Fibroblast of lung (primary cell): ENCODE results near the gene ACOXL. TPM values are rescaled to one million over a fixed set of nuclear protein-coding genes. Genes with fewer than 3 reads are reported as not detected.

Experiments used
- DNase-seq, 2 donors: peaks; one replicate each; pipeline versions ENCODE4 v3.0.0 to v3.0.0-alpha.2; 2010; ENCODE audit warnings: low read depth in 2 of 2
- H2AFZ ChIP-seq: 2 replicates; pipeline ENCODE4 v1.5.1; 2012; ENCODE audit warnings: low read length, control low read depth, inconsistent platforms
- H3K27ac ChIP-seq: 2 replicates; pipeline ENCODE4 v1.5.1; 2011; ENCODE audit warnings: low read length, control low read depth; ENCODE audit not compliant: insufficient read depth
- H3K27me3 ChIP-seq: 2 replicates; pipeline ENCODE4 v1.5.1; 2011; ENCODE audit warnings: mild to moderate bottlenecking, low read length; ENCODE audit not compliant: control insufficient read depth, insufficient read depth
- H3K36me3 ChIP-seq: 2 replicates; pipeline ENCODE4 v1.5.1; 2011; ENCODE audit warnings: low read length; ENCODE audit not compliant: control insufficient read depth, insufficient read depth
- H3K4me1 ChIP-seq: 2 replicates; pipeline ENCODE4 v1.5.1; 2011; ENCODE audit warnings: low read length; ENCODE audit not compliant: control insufficient read depth, insufficient read depth; ENCODE audit errors: extremely low read depth
- H3K4me2 ChIP-seq: 2 replicates; pipeline ENCODE4 v1.5.1; 2011; ENCODE audit warnings: low read length, control low read depth; ENCODE audit not compliant: insufficient read depth; ENCODE audit errors: extremely low read depth
- H3K4me3 ChIP-seq, 4 experiments: fragments of 200-600 bp in 1 of 4; sonication (generic) in 1 of 4; replicated peaks in 1 of 4; 2 replicates each; pipeline ENCODE4 v1.5.1; 2011 to 2016; ENCODE audit warnings: low read length in 4 of 4, low read depth in 3 of 4, mild to moderate bottlenecking in 3 of 4, control low read depth in 2 of 4, inconsistent platforms in 1 of 4, mixed read lengths in 1 of 4; ENCODE audit not compliant: insufficient read depth in 1 of 4; ENCODE audit errors: control extremely low read depth in 1 of 4
- H3K79me2 ChIP-seq: 2 replicates; pipeline ENCODE4 v1.5.1; 2012; ENCODE audit warnings: mild to moderate bottlenecking, low read length, inconsistent platforms; ENCODE audit not compliant: control insufficient read depth, insufficient read depth
- H3K9ac ChIP-seq: 2 replicates; pipeline ENCODE4 v1.5.1; 2011; ENCODE audit warnings: mild to moderate bottlenecking, low read length, control low read depth; ENCODE audit not compliant: insufficient read depth
- H3K9me3 ChIP-seq: 2 replicates; pipeline ENCODE4 v1.5.1; 2012; ENCODE audit warnings: low read depth, low read length; ENCODE audit not compliant: control insufficient read depth, insufficient read depth
- H4K20me1 ChIP-seq: 2 replicates; pipeline ENCODE4 v1.5.1; 2011; ENCODE audit warnings: low read length; ENCODE audit not compliant: control insufficient read depth, insufficient read depth; ENCODE audit errors: extremely low read depth
- CTCF ChIP-seq, 2 donors: IDR thresholded peaks in 1 of 2; conservative IDR thresholded peaks in 1 of 2; 1 replicate in 1 of 2; 2 replicates in 1 of 2; pipeline ENCODE4 v1.5.1; 2011 to 2012; ENCODE audit warnings: low read length in 2 of 2, control low read depth in 1 of 2, inconsistent platforms in 1 of 2, low read depth in 1 of 2, mild to moderate bottlenecking in 1 of 2
- EZH2 ChIP-seq: IDR thresholded peaks from 2 replicates; pipeline ENCODE4 v1.5.1; 2012; ENCODE audit warnings: low read length, control low read depth, mild to moderate bottlenecking; ENCODE audit errors: missing control alignments
- polyA plus RNA-seq, 2 donors: library from polyadenylated mRNA; depleted of rRNA in 1 of 2; stranded (reverse) in 1 of 2; unstranded in 1 of 2; fragments of >200 nt; gene quantifications; 2 replicates each; pipeline ENCODE4 v1.2.1, GENCODE V29; 2011 to 2012; ENCODE audit warnings: missing spikeins in 1 of 2
- total RNA-seq: library from RNA; depleted of rRNA; stranded (reverse); fragments of >200 nt; gene quantifications from 2 replicates; pipeline ENCODE4 v1.2.1, GENCODE V29; 2014

Gene ACOXL
- total and polyA plus RNA-seq, 2 donors (not counting 1 experiment from before 2014, with no cell fraction given) = not detected

GRCh38 chr2:110805894-110806452 lies 73.6 kb downstream of the ACOXL start:
- no peak overlapping the region for H3K27ac ChIP-seq
- H4K20me1 ChIP-seq = no peaks in the 10 kb centered on the region
- H3K79me2 ChIP-seq = no peaks in the 10 kb centered on the region
- no peak overlapping the region for H3K4me2 ChIP-seq
- H3K36me3 ChIP-seq = no peaks in the 10 kb centered on the region
- no peak for DNase-seq
- no peak overlapping the region for H2AFZ ChIP-seq
- H3K9me3 ChIP-seq = no peaks in the 10 kb centered on the region
- peaks cover 3% of the 10 kb centered on the region for H3K27me3 ChIP-seq
- no peak overlapping the region for H3K9ac ChIP-seq
- no peak overlapping the region for H3K4me3 ChIP-seq
- no peaks in the 10 kb centered on the region for H3K4me1 ChIP-seq
- TF ChIP-seq CTCF (conservative IDR thresholded peaks at IDR 0.05 in 1 of 2, IDR thresholded peaks at IDR 0.05 in 1 of 2; ENCODE audit: low read depth in 1 of 2, low read length in 2 of 2) = no peak
- no peak for TF ChIP-seq EZH2

GRCh38 chr2:110807522-110807921 lies 75.1 kb downstream of the ACOXL start:
- Histone ChIP-seq H3K27me3 (peaks cover 5% of the 10 kb centered on the region), H3K4me2 (no peak overlapping the region), H4K20me1 (no peaks in the 10 kb centered on the region), H3K36me3 (no peaks in the 10 kb centered on the region), H3K27ac (no peak overlapping the region), H3K9ac (no peak overlapping the region), H3K79me2 (no peaks in the 10 kb centered on the region), H2AFZ (no peak overlapping the region), H3K4me3 (no peak overlapping the region), H3K4me1 (no peaks in the 10 kb centered on the region), H3K9me3 (no peaks in the 10 kb centered on the region)
- no peak for TF ChIP-seq CTCF (conservative IDR thresholded peaks at IDR 0.05 in 1 of 2, IDR thresholded peaks at IDR 0.05 in 1 of 2; ENCODE audit: low read depth in 1 of 2, low read length in 2 of 2)
- no peak for TF ChIP-seq EZH2
- peak; percentile 11 to 23 for DNase-seq

- H3K4me2 ChIP-seq = no peak overlapping the region
- no peak overlapping the region for H2AFZ ChIP-seq
- no peaks in the 10 kb centered on the region for H3K9me3 ChIP-seq
- no peak for TF ChIP-seq EZH2
- TF ChIP-seq CTCF (conservative IDR thresholded peaks at IDR 0.05 in 1 of 2, IDR thresholded peaks at IDR 0.05 in 1 of 2; ENCODE audit: low read depth in 1 of 2, low read length in 2 of 2) = no peak
- H3K27me3 ChIP-seq = peaks cover 5% of the 10 kb centered on the region
- H3K4me1 ChIP-seq = no peaks in the 10 kb centered on the region
- H3K4me3 ChIP-seq = no peak overlapping the region
- no peak overlapping the region for H3K9ac ChIP-seq
- no peak for DNase-seq
- H3K27ac ChIP-seq = no peak overlapping the region
- no peaks in the 10 kb centered on the region for H3K36me3 ChIP-seq
- H3K79me2 ChIP-seq = no peaks in the 10 kb centered on the region
- no peaks in the 10 kb centered on the region for H4K20me1 ChIP-seq
Measured at GRCh38 chr2:110810404-110810803, 78.0 kb downstream of the ACOXL start.
